NCI-H2227 (cell line): ENCODE results near the gene VSIG8.
A peak's percentile ranks its signal among the peaks of the same experiment; 100 is the strongest.

Source experiments
- DNase-seq: peaks from one replicate; lab custom pipeline; 2025; ENCODE audit not compliant: unreplicated experiment; lab: John Stamatoyannopoulos, UW

The VSIG8 gene

DNA sequence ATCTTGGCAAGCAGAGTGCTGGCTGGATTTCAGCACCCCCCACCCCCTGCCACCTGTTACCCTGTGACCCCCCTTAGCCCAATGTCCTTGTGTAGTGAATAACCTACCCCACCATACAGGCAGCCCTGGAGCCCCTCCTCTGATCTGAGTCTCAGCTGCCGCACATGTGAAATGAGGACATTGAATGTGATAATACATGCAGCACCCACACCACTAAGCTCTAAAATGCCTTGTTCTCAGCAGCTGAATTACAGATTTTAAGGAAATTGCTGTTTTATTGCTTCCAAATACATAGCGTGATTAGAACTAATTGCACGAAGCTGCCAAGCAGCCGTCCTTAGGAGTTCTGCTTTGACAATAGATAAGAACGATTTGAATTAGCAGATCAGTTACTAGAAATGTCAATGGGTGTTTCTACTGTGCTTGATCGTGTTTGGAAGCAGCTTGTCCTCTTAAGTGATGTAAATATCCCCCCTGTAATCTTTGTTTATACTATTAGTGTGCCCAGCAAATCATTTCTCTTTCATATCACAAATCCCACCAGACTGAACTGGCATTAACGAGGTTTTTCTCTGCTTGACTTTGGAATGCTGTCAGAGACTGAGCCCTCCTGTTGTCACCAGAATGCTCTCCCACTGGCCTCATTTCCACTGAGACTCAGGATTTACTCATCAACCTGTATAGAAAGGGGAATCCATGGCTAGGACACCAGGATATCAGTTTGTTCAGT, 30.9 kb downstream of the VSIG8 start:
- peak; percentile 66 for DNase-seq

DNA sequence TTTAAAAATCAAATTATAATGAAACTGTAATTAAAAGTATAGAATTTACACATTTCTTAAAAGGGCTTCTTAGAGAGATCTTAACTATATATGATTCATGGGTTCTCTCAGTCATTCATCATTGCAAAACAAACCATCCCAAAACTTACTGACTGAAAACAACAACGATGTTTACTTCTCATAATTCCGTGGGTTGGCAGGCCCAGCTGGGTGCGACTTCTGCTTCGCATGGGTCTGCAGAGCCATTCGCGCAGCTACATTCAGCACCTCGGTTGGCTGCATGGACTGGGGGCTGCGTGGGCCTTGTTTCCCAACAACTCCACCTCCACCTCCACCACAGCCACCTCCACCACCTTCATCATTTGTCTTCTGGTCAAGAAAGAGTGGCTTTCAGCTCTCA, 31.7 kb downstream of the VSIG8 start:
- no peak for DNase-seq

GRCh38 chr1:159829822-159830465, 32.5 kb downstream of the VSIG8 start:
- no peak for DNase-seq

DNA sequence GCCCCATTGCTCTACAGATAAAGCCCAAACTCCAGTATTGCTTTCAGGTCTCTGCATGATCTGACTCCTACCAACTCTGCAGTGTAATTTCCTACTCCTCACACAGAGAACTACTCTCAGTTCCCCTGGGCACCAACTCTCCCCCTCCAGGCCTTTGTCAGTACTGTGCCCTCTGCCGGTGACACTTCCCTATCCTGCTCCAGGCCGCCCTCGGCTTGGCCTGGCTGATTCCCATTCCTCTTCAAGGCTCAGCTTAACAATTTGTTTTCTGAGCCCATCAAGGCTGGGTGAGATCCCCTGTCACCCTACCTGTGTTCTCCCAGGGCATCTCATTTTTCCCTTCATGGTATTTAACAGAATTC, 33.2 kb downstream of the VSIG8 start:
- DNase-seq, result no peak

DNA sequence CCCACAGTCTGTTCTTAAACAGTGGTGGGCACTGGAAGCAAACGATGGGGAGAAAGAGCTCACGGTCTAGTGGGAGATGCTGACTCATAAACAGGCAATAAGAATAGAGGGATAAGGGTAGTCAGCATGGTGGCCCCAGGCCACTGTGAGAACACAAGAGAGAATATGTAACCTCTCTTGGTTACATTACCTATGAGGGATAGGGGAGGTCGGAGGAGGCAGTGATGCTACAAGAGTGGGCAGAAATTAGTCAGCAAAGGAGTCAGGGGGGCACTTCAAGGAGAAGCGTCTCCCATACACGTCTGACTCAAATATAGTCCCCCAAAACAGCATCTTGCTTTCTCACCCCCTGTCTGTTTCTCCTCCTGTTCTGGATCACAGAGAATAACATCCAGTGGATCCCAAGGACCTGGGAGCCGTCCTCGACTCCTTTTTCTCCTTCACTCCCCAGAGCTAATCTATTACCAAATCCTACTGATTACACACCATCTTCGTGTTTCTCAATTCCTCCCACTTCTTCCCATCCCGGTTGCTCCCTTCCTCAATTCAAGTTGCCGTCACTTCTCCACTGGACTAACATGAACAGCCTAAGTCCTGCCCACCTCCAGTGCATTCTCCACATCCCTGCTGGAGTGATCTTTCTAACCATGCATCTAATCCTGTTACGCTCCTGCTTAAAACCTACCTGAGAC, 33.7 kb downstream of the VSIG8 start:
- DNase-seq, result no peak

DNA sequence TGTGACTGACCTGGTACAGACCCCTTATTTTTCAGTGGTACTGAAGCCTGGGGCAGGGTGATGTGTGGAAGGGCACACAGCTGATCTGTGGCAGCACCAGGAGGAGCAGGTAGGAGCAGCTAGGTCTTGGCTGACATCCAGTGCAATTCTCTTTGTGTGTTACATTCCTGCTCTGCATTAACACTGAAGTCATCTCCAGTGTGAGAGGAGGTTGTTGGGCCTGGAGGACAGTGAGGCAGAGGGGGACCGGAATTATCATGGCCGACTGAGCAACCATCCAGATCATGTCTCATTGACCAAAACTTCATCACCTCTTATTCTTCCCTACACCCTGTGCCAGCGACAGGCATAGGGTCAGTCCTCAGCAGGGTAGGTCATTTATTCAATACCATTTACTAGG, 34.3 kb downstream of the VSIG8 start:
- DNase-seq, result no peak

GRCh38 chr1:159827549-159827948, 34.9 kb downstream of the VSIG8 start:
- no peak for DNase-seq

DNA sequence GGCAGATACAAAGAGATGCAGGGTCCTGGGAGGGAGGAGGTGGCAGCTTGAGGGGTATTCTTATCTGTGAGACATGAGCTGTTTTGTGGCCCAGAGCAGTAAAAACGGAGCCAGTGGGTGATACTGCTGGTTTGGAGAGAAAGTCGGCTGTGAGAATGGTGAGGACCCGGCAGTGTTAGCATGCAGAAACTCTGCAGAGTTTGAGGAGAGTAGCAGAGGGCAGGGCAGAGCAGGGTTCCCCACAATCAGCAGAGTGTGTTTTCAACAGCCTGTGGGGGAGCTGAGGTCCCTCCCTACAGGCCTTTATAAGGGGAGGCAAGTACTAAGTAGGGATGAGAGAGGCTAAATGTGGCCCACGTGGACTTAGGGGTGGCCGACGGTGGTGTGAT, 35.4 kb downstream of the VSIG8 start:
- DNase-seq, result no peak

- no peak for DNase-seq
Measured at GRCh38 chr1:159826441-159827101, 35.9 kb downstream of the VSIG8 start, which contains the start of gene SLAMF8. Gene SLAMF8 (plus strand): TSS chr1:159826873. CDS start chr1:159826899, 26 bp downstream.

GRCh38 chr1:159825564-159825963, 36.9 kb downstream of the VSIG8 start:
- DNase-seq, result no peak

DNA sequence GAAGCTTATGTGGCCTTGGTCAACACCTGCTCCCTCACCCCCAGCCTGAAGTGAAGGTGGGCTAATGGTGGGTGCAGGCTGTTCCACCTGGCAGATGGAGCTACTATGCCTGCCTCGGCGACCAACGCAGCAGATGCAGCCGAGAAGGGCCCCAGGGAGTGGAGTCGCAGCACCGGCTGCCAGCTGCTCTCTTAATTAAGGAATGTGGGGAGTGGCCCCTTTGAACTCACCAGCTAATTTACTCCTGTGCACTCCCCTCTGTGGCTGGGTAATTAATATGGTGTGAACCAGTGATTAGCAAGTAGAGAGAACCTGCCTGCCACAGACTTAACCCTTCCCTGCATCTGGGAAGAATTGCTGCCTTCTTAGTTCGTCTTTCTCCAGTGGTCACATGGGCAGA, 39.1 kb downstream of the VSIG8 start:
- peak; percentile 22 for DNase-seq

DNA sequence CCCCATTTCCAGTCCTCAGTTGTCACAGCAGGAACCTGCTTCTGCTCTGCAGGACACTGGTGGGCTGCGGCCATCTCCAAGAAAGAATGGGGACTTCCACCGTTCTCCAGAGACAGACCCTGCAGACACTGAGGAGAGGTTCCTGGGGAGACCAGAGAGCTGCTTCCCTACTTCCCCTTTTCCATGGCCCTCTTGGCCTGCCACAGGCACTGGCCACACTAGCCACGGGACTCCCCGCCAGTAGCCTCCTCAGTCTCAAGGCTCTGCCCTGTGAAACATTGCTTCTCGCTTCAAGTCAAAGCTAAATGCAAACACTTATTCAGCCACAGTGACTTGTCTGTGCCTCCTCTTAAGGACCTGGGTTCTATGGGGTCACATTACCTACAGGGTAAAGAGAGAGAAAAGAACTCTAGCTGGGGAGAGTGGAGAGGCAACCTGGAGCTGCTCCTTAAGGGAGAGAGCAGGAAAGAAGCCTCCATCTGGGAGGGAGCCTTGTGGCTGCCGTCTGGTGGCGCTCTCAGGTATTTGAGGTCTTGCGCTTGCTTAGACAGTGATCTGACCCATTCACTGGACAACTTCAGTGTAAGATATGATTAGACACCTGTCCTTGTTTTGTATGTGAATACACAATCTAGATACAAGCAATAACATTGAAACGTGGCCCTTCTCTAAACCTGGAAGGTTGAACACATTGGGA, 41.1 kb downstream of the VSIG8 start:
- no peak for DNase-seq

- DNase-seq, result peak; percentile 67
Measured at GRCh38 chr1:159817276-159818041, 45.0 kb downstream of the VSIG8 start.

- DNase-seq, result no peak
Measured at GRCh38 chr1:159815926-159816325, 46.5 kb downstream of the VSIG8 start.

- no peak for DNase-seq
Measured at GRCh38 chr1:159804924-159805323, 57.5 kb downstream of the VSIG8 start.
